Fibroblast of lung (primary cell): ENCODE measurements around the gene SEMA3B.

ENCODE experiments used
- EZH2 ChIP-seq: IDR thresholded peaks from 2 replicates; pipeline ENCODE4 v1.5.1; 2012; ENCODE audit warnings: low read length, control low read depth, mild to moderate bottlenecking; ENCODE audit errors: missing control alignments
- TF ChIP-seq, protein P1 (sequence below), 2 donors: IDR thresholded peaks in 1 of 2; conservative IDR thresholded peaks in 1 of 2; 1 replicate in 1 of 2; 2 replicates in 1 of 2; pipeline ENCODE4 v1.5.1; 2011 to 2012; ENCODE audit warnings: low read length in 2 of 2, control low read depth in 1 of 2, inconsistent platforms in 1 of 2, low read depth in 1 of 2, mild to moderate bottlenecking in 1 of 2

DNA sequence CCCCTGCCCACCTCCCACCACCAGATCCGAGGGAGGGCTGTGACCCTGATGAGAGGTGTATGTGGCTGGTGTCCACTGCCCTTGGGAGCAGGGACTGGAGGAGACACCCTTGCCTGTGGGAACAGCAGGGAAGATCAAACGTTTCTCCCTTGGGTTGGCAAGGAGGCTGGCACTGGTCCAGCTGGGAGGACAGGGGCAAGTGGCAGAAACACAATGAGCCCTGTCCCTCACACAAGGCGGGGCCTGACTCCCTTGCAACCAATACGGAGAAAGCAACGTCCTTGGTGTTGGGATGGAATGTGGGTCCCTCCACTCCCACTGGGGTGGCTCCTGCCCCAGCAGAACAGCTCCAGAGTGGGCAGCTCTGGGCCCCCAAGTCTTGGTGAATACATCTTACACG is 48.4 kb downstream of the SEMA3B start:
- TF ChIP-seq, protein P1, sequence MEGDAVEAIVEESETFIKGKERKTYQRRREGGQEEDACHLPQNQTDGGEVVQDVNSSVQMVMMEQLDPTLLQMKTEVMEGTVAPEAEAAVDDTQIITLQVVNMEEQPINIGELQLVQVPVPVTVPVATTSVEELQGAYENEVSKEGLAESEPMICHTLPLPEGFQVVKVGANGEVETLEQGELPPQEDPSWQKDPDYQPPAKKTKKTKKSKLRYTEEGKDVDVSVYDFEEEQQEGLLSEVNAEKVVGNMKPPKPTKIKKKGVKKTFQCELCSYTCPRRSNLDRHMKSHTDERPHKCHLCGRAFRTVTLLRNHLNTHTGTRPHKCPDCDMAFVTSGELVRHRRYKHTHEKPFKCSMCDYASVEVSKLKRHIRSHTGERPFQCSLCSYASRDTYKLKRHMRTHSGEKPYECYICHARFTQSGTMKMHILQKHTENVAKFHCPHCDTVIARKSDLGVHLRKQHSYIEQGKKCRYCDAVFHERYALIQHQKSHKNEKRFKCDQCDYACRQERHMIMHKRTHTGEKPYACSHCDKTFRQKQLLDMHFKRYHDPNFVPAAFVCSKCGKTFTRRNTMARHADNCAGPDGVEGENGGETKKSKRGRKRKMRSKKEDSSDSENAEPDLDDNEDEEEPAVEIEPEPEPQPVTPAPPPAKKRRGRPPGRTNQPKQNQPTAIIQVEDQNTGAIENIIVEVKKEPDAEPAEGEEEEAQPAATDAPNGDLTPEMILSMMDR (conservative IDR thresholded peaks at IDR 0.05 in 1 of 2, IDR thresholded peaks at IDR 0.05 in 1 of 2; ENCODE audit: low read depth in 1 of 2, low read length in 2 of 2), result no peak
- TF ChIP-seq EZH2, result no peak
